Measurements from ENCODE around the gene NDUFC1. TPM values are rescaled to one million over a fixed set of nuclear protein-coding genes. Genes with fewer than 3 reads are reported as not detected.
A peak's percentile ranks its signal among the peaks of the same experiment; 100 is the strongest.

The NDUFC1 gene
- total RNA-seq, 1 experiment from 2014 or later: 61.7 TPM

- no peak for ATAC-seq
- POLR2A ChIA-PET: no interaction called here
- Mint-ChIP-seq H3K36me3 (peaks cover 16% of the 10 kb centered on the region), H3K27me3 (ENCODE audit: low read depth) (no peaks in the 10 kb centered on the region), H3K4me3 (no peak overlapping the region), H3K4me1 (peaks cover 54% of the 10 kb centered on the region), H3K9me3 (peaks cover 15% of the 10 kb centered on the region), H3K27ac (peak overlapping the region; percentile 86; the same call in 1 of the 2 replicates)
- TF ChIP-seq ELF4 (CRISPR knock-in tag; IDR thresholded peaks at IDR 0.05; ENCODE audit: low read depth) (no peak), FOXK1 (CRISPR knock-in tag; IDR thresholded peaks at IDR 0.05) (no peak), E2F1 (CRISPR knock-in tag; IDR thresholded peaks at IDR 0.05) (no peak), ZNF396 (CRISPR knock-in tag; IDR thresholded peaks at IDR 0.05; ENCODE audit: borderline replicate concordance) (no peak), CTCF (IDR thresholded peaks at IDR 0.05) (no peak), NFYB (CRISPR knock-in tag; conservative IDR thresholded peaks at IDR 0.05; ENCODE audit: low read depth) (no peak), NR1H2 (CRISPR knock-in tag; IDR thresholded peaks at IDR 0.05) (no peak), FOXJ3 (CRISPR knock-in tag; IDR thresholded peaks at IDR 0.05; ENCODE audit: borderline replicate concordance) (no peak), ERG (CRISPR knock-in tag; IDR thresholded peaks at IDR 0.05) (no peak), NFATC4 (CRISPR knock-in tag; IDR thresholded peaks at IDR 0.05) (no peak), ZSCAN18 (CRISPR knock-in tag; IDR thresholded peaks at IDR 0.05) (no peak), ATF3 (CRISPR knock-in tag; conservative IDR thresholded peaks at IDR 0.05) (no peak), ZNF671 (CRISPR knock-in tag; IDR thresholded peaks at IDR 0.05) (no peak), SMAD3 (CRISPR knock-in tag; IDR thresholded peaks at IDR 0.05; ENCODE audit: borderline replicate concordance) (no peak)
- CTCF ChIA-PET: no interaction called here
- DNase-seq (ENCODE audit: low spot score): no peak
Observed at GRCh38 chr4:139317635-139318034, 15.4 kb upstream of the NDUFC1 start.

- Mint-ChIP-seq H3K27ac (peak overlapping the region; percentile 86), H3K27me3 (ENCODE audit: low read depth) (no peaks in the 10 kb centered on the region), H3K9me3 (peaks cover 7% of the 10 kb centered on the region), H3K4me1 (peaks cover 54% of the 10 kb centered on the region), H3K36me3 (peaks cover 11% of the 10 kb centered on the region), H3K4me3 (no peak overlapping the region)
- CTCF ChIA-PET: no interaction called here
- POLR2A ChIA-PET: interaction anchor here (0.6 kb wide), 1 partner anchor 52 kb away, joined by 3 read pairs; no protein-coding TSS in a partner anchor
- TF ChIP-seq GABPB1 (CRISPR knock-in tag; IDR thresholded peaks at IDR 0.05): no peak
- no peak for TF ChIP-seq JAZF1 (CRISPR knock-in tag; IDR thresholded peaks at IDR 0.05)
- TF ChIP-seq ATF2 (CRISPR knock-in tag; IDR thresholded peaks at IDR 0.05; ENCODE audit: borderline replicate concordance, low read depth): no peak
- TF ChIP-seq CREM (CRISPR knock-in tag; IDR thresholded peaks at IDR 0.05): no peak
- TF ChIP-seq IRF2 (CRISPR knock-in tag; IDR thresholded peaks at IDR 0.05; ENCODE audit: borderline replicate concordance, low read depth): no peak
- TF ChIP-seq MXD4 (CRISPR knock-in tag; IDR thresholded peaks at IDR 0.05; ENCODE audit: borderline replicate concordance): no peak
- no peak for TF ChIP-seq RELA (CRISPR knock-in tag; IDR thresholded peaks at IDR 0.05; ENCODE audit: borderline replicate concordance)
- DNase-seq (ENCODE audit: low spot score): no peak
- no peak for ATAC-seq
Observed at GRCh38 chr4:139316733-139317132, 14.5 kb upstream of the NDUFC1 start.

Data from WTC11 (cell line).